ENCODE data around the gene CNTNAP2.

DNA sequence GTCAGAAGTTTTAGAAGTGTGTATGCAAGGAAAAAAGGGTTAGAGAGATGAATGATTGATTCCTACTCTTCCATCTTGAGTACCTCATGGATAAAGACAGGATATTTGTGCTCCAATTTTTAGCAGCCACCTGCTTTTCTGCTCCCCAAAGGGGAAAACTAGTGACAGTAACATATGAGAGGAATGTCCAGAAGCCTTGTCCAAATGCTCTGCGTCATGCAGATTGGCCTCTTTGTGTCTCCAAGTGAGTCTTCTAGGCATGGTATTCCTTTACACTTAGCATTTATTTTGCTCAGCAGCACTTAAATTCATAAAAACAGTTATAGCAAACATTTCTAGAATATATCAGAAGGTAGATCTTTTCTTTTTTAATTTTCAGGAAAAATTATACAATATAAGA, 306.8 kb downstream of the CNTNAP2 start:
- no peak for TF ChIP-seq AFF4 (CRISPR knock-in tag; IDR thresholded peaks at IDR 0.05)
- TF ChIP-seq, protein P1, sequence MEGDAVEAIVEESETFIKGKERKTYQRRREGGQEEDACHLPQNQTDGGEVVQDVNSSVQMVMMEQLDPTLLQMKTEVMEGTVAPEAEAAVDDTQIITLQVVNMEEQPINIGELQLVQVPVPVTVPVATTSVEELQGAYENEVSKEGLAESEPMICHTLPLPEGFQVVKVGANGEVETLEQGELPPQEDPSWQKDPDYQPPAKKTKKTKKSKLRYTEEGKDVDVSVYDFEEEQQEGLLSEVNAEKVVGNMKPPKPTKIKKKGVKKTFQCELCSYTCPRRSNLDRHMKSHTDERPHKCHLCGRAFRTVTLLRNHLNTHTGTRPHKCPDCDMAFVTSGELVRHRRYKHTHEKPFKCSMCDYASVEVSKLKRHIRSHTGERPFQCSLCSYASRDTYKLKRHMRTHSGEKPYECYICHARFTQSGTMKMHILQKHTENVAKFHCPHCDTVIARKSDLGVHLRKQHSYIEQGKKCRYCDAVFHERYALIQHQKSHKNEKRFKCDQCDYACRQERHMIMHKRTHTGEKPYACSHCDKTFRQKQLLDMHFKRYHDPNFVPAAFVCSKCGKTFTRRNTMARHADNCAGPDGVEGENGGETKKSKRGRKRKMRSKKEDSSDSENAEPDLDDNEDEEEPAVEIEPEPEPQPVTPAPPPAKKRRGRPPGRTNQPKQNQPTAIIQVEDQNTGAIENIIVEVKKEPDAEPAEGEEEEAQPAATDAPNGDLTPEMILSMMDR (CRISPR knock-in tag; IDR thresholded peaks at IDR 0.05): no peak
- TF ChIP-seq ZBTB1 (CRISPR knock-in tag; IDR thresholded peaks at IDR 0.05; ENCODE audit: borderline replicate concordance): no peak
- no peak for TF ChIP-seq HDAC1 (CRISPR knock-in tag; IDR thresholded peaks at IDR 0.05)
- TF ChIP-seq ZBTB39 (CRISPR knock-in tag; IDR thresholded peaks at IDR 0.05): no peak
